Measurements from ENCODE around the gene DUSP28. TPM values are rescaled to one million over a fixed set of nuclear protein-coding genes. Genes with fewer than 3 reads are reported as not detected.

The DUSP28 gene
- total and polyA plus RNA-seq, 2 of the 13 experiments (the other 11 are each of a cell fraction or from before 2014, with no cell fraction given): 5.2 to 8.6 TPM

DNA sequence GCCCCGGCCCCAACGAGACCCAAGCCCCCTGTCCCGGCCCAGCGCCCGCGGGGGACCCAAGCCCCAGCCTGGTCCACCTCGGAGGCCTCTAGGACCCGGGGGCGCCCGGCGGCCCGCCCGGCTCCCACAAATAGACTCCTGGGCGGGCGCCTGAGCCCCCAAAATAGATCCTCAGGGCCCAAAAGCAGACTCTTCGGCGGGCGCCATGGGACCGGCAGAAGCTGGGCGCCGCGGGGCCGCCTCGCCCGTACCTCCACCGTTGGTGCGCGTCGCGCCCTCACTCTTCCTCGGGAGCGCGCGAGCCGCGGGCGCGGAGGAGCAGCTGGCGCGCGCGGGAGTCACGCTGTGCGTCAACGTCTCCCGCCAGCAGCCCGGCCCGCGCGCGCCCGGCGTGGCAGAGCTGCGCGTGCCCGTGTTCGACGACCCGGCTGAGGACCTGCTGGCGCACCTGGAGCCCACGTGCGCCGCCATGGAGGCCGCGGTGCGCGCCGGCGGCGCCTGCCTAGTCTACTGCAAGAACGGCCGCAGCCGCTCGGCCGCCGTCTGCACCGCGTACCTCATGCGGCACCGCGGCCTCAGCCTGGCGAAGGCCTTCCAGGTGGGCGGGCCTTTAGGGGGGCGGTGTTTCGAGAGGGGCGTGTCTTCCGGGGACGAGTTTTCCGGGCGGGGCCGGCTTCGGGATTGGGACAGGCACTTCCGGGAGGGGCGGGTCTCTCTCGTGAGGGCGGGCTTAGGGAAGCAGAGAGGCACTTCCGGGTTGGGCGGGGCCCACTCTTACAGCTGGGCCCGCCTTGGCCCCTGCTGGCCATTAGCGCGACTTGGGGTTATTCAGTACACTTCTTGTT lies 545 bp downstream of the DUSP28 start (continued):
- TF ChIP-seq MNT (IDR thresholded peaks at IDR 0.05): peak; percentile 60
- TF ChIP-seq ZFX (CRISPR knock-in tag; IDR thresholded peaks at IDR 0.05; ENCODE audit: low read depth): peak; percentile 96
- TF ChIP-seq, protein P1, sequence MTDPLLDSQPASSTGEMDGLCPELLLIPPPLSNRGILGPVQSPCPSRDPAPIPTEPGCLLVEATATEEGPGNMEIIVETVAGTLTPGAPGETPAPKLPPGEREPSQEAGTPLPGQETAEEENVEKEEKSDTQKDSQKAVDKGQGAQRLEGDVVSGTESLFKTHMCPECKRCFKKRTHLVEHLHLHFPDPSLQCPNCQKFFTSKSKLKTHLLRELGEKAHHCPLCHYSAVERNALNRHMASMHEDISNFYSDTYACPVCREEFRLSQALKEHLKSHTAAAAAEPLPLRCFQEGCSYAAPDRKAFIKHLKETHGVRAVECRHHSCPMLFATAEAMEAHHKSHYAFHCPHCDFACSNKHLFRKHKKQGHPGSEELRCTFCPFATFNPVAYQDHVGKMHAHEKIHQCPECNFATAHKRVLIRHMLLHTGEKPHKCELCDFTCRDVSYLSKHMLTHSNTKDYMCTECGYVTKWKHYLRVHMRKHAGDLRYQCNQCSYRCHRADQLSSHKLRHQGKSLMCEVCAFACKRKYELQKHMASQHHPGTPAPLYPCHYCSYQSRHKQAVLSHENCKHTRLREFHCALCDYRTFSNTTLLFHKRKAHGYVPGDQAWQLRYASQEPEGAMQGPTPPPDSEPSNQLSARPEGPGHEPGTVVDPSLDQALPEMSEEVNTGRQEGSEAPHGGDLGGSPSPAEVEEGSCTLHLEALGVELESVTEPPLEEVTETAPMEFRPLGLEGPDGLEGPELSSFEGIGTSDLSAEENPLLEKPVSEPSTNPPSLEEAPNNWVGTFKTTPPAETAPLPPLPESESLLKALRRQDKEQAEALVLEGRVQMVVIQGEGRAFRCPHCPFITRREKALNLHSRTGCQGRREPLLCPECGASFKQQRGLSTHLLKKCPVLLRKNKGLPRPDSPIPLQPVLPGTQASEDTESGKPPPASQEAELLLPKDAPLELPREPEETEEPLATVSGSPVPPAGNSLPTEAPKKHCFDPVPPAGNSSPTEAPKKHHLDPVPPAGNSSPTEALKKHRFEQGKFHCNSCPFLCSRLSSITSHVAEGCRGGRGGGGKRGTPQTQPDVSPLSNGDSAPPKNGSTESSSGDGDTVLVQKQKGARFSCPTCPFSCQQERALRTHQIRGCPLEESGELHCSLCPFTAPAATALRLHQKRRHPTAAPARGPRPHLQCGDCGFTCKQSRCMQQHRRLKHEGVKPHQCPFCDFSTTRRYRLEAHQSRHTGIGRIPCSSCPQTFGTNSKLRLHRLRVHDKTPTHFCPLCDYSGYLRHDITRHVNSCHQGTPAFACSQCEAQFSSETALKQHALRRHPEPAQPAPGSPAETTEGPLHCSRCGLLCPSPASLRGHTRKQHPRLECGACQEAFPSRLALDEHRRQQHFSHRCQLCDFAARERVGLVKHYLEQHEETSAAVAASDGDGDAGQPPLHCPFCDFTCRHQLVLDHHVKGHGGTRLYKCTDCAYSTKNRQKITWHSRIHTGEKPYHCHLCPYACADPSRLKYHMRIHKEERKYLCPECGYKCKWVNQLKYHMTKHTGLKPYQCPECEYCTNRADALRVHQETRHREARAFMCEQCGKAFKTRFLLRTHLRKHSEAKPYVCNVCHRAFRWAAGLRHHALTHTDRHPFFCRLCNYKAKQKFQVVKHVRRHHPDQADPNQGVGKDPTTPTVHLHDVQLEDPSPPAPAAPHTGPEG (CRISPR knock-in tag; IDR thresholded peaks at IDR 0.05): no peak; the same call in 1 of the 2 replicates
- TF ChIP-seq THAP8 (CRISPR knock-in tag; IDR thresholded peaks at IDR 0.05; ENCODE audit: borderline replicate concordance): peak; percentile 3; the same call in 1 of the 2 replicates
- TF ChIP-seq ZBTB38 (CRISPR knock-in tag; IDR thresholded peaks at IDR 0.05): peak; percentile 83; the same call in 1 of the 2 replicates
- TF ChIP-seq POLR2AphosphoS5 (IDR thresholded peaks at IDR 0.05; ENCODE audit: low read depth, low read length): peak; percentile 97
- no peak for TF ChIP-seq ZFP1 (CRISPR knock-in tag; IDR thresholded peaks at IDR 0.05)
- peak in 1 of 2 experiments; percentile 45; a peak in 1 of 4 replicates for TF ChIP-seq EP300 (IDR thresholded peaks at IDR 0.05; ENCODE audit: low read depth in 2 of 2, low read length in 2 of 2)
- TF ChIP-seq EP300 (CRISPR knock-in tag; IDR thresholded peaks at IDR 0.05; ENCODE audit: borderline replicate concordance): no peak
- peak in 1 of 2 experiments; percentile 54; a peak in 1 of 4 replicates for TF ChIP-seq REST (IDR thresholded peaks at IDR 0.05; ENCODE audit: borderline replicate concordance in 1 of 2, low read depth in 1 of 2, low read length in 2 of 2)
- TF ChIP-seq ZNF281 (CRISPR knock-in tag; IDR thresholded peaks at IDR 0.05; ENCODE audit: borderline replicate concordance): no peak
